Left lobe of liver (tissue), 2 donors: ENCODE data around the gene RADX. TPM values are rescaled to one million over a fixed set of nuclear protein-coding genes. Genes with fewer than 3 reads are reported as not detected.

Experiments used
- ATAC-seq: fragments of 200-7000 bp; cut with Tn5 transposase; one replicate; pipeline ENCODE4 v1.9.1; 2020; ENCODE audit warnings: mild to moderate bottlenecking, moderate library complexity
- DNase-seq: peaks from one replicate; pipeline ENCODE4 v3.0.0-alpha.2; 2020; ENCODE audit warnings: low spot score
- total RNA-seq: library from RNA; stranded (reverse); gene quantifications from one replicate; pipeline ENCODE4 v1.2.1, GENCODE V29; 2021
- donor health status: DM: no; HTN: no; CAD: no; lungs with moderate emphysema.
- donor health status: DM: no; HTN: yes; CAD: no.

The RADX gene
- total RNA-seq, 1 donor from 2014 or later, result 0.60 TPM

DNA sequence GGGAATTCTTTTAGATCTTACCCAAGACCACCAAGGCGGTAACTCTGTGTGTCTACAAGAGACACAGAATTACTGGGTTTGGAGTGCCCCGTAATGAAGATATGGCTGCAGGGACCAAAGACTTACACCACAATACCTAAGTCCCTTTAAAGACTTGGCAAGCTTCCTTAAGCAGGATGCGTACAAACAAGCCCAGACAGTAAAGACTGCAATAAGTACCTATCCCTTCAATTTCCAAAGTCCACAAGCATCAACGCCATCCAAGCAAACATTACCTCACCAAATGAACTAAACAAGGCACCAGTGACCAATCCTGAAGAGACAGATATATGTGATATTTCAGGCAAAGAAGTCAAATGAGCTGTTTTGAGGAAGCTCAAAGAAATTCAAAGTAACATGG is 72.4 kb downstream of the RADX start:
- DNase-seq, result no peak
- no peak for ATAC-seq

DNA sequence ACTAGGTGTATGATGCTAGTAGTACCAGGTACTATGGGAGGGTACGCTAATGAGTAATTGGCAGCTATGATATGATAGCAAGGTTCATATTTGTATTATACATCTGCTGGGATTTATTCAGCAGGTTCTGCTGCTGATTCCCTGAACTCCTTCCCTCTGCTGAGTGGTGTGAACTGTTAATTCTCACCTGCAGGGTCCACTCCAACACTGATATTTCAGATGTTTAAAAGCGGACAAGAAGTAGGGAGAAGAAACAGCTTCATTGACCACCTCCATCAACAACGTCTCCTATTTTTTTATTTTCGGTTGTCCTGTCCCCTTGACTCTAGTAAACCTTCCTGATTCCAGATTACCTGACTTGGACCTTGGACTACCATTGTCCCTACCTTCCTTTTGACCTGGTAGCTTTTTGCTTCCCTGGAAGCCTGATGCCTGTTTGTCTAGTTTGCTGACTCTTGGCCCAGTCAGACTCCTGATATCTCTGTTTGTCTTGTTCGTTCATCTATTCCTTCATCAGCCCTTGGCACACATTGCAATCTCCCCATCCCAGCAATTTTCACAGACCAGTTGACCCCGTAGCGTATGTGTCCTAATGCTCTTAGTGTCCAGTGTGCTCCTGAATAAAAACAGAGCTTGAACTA is 80.8 kb downstream of the RADX start:
- peak; percentile 82 for ATAC-seq
- peak; percentile 48 for DNase-seq

DNA sequence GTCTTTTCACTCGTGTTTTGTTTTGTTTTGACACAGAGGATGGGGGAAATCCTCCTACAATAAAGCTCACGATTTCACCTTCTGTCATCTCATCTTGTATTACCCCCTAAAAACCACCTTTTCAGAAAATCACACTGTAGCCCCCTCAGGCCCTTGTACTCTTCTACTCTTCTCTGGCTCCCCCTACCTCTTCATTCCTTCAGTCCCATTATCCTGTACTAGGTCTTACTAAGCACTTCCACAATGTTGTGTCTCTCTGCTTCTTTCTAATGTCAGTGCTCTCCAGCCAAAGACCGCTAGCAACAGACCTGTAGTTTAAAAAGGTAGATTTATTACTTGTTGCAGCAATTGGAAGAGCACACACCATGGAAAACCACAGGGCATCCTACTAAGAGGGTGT is 84.7 kb downstream of the RADX start:
- ATAC-seq (no peak), DNase-seq (no peak)

DNA sequence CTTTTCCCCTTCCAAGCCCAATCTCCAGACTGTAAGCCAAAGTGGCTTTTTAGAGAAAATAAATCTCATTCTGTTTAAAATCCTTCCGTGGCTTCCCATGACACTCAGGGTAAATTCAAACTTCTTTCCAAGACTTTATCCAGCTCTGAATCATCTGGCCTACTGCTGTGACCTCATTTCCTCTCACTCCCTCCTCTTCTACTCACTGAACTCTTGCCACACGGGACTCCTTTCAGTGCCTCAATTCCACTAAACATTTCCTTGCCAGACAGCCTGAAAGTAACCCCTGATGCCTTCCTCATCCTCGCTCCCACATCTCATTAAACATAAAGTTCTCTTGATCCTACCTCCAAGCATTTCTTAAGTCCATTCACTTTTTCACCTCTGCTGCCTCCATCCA is 86.9 kb downstream of the RADX start:
- no peak for DNase-seq
- no peak for ATAC-seq

DNA sequence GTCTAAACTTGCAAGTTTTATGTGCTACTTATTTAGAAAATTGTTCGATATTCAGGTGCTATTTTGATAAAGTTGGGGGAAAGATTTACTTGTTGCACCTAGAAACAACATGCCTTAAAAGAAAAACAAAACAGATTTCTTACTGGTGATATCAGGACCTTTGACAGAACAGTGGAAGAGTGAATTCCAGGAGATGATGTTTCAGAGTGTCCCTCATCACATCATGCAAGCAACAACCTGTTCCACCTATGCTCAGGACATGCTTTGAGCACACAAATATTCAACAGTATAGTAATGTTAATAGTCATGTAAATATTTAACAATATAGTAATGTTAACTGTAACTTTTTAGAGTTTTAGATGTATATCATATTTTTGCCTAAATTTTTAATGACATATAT is 90.9 kb downstream of the RADX start:
- DNase-seq (no peak), ATAC-seq (no peak)

DNA sequence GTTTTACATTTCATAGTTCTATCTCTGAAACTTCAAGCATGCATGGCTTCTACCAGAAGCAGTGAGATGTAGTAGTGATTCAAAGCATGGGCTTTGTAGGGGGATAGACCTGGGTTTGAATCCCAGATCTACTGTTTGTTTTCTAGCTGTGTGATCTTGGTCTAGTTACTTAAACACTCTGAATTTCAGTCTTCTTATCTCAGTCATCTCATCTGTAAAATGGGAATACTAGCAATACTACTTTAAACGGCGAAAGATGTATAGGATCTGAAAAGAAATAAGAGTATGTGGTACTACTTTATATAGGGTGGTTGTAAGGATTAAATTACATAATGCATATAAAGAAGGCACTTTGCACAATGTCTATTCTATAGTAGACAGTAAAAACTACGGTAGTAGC is 94.7 kb downstream of the RADX start:
- no peak for ATAC-seq

DNA sequence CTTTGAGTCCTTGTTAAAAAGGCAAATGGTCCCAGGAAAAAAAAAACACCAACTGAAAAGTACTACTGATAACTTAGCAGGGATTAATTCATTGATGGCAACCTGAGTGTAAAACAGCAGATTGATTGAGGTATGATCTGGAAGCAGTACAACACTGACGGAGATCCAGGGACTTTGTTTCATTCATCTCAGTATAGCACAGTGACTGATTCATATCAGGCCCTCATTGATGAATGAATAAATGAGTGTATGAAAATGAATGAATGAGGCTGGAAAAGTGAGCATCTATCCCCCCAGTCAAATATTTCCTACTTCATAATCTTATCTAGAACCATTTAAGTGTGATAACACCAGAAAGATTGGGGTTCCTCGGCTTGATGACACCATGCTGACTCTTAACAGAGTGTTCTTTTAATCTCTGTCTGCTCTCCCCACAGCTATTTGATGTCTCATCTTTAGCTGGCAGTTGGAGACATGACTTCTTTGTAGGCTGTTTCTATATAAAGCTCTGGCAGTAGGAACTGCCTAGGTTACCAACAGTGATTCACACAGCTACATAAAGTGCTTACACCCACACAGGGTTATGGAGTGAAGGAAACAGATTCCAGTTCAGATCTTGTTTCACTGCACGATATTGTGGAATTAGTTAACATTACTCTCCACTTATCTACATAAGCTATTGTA is 96.1 kb downstream of the RADX start:
- ATAC-seq (no peak), DNase-seq (no peak)

More for the DNA sequence above, 94.7 kb downstream of the RADX start:
- DNase-seq, result no peak

DNA sequence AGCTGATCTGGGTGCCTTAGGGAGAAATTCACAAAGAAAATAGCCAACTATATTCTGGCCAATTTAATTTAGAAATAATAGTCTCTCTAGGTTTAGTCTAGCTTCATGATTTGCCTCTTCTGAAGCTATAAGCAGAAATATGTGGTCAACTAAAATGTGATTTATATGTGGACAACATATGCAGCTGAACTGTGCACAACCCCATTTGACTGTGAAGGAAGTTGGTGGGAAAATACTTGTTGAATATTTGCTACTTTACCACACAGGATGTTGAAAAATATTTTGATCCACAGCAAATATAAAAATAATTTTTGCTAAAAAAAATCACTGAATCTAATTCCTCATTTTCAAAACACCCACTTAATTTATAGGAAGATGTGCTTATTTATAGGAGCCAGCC is 99.0 kb downstream of the RADX start:
- no peak for ATAC-seq

DNA sequence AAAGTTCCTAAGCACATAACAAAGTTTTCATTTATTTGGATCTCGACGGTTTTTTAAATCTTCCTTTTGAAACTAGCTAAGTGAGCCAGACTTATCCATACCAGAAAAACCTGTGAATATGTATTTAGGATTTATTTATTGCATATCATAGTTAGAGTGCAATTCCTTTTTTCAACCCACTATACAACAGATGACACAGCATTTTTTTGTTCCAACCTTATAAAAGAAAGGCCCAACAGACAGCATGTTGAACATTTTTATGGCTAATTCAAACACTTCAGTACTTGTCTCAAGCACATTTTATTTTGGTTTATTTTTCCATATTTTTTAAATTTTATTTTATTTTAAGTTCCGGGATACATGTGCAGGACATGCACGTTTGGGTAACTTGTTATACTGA is 99.6 kb downstream of the RADX start:
- DNase-seq (no peak), ATAC-seq (no peak)

More for the DNA sequence above, 99.0 kb downstream of the RADX start:
- no peak for DNase-seq

DNA sequence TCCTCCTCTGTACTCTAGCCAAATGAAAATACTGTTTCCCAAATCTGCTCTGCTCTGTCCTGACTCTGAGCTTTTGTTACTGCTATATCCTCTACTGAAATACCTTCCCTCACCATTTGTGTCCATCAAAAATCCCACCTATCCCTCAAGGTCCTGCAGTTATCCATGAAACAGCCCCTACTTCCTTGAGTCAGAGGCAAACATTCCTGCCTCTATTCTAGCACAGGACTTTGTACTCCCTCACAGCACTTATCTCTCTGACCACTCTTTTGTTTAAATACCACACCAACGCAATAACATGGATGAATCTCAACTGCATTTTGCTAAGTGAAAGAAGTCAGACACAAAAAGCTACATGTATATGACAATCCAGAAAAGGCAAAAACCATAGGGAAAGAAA is 104.2 kb downstream of the RADX start:
- DNase-seq (no peak), ATAC-seq (peak; percentile 75)

DNA sequence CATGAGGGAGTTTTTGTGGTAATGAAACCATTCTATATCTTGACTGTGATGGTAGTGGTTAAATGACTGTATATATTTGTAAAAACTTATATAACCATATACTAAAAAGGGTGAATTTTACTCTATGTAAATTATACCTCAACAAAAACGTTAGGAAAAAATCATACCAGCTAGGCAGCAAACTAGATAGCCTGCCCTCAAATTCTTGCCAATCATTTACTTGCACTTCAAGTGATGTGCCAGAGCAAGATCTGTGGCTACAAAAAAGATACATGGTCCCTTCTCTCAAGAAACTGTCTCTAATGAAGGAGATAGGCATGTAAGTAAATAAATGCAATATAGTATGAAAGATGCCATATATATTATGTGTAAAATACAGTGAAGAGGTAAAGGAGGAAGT is 104.7 kb downstream of the RADX start:
- DNase-seq, result no peak
- peak; percentile 68 for ATAC-seq

DNA sequence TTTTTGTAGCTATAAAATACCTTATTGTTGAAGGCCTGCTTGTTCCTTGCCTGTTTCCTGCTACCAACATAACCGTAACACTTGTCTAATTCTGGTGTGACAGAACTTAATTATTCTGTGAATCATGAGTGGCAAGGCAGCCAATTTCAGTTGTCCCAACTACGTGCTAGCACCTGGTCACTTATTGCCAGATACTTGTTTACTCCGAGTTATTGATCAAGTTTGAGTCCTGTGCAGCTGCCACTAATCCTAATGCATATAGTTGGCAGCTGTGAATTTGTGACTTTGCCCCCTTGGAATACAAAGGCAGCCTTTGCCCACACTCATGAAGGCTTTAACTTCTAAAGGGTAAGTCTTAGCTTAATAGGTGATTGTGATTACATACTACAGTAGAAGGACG is 106.9 kb downstream of the RADX start:
- peak; percentile 51 for DNase-seq
- peak; percentile 79 for ATAC-seq

DNA sequence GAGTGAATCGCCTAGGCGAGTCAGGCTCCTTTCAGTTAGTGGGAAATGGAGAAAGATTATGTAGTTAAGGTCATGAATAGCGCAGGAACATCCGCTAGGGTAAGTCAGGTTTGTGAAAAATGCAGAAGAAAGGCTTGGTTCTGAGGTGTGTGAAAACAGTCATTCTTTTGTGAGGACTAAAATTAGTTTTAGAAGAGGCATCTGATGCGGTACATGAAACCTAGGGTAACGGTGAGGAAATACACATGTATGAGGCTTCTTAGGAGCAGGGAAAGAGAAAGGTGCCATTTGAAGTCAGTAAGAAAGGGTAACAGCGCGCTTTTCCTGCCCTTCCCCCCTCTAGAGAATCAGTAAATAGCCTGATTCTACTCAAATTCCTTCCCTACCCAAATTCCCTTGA is 114.2 kb downstream of the RADX start:
- no peak for DNase-seq
- peak; percentile 32 for ATAC-seq

DNA sequence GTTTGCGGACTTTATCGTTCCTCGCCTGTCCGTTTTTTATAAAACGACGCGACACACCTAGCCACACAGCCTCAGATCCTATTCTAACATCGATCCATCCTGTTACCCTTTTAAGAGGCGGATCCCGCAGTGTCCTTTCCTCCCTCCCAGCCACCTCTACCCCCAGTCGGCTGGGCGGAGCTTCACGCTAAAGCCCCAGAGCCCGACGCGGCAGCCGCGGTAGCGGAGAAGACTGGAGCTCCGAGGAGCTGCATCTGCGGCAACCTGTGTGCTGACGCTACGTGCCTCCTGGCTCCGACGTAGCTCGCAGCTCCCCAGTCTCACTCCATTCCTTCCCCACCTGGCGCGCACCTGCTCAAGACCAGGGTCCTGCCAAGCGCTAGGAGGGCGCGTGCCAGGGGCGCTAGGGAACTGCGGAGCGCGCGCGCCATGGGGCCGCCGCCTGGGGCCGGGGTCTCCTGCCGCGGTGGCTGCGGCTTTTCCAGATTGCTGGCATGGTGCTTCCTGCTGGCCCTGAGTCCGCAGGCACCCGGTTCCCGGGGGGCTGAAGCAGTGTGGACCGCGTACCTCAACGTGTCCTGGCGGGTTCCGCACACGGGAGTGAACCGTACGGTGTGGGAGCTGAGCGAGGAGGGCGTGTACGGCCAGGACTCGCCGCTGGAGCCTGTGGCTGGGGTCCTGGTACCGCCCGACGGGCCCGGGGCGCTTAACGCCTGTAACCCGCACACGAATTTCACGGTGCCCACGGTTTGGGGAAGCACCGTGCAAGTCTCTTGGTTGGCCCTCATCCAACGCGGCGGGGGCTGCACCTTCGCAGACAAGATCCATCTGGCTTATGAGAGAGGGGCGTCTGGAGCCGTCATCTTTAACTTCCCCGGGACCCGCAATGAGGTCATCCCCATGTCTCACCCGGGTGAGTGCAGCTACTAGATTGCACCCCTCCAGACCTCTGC is 115.0 kb downstream of the RADX start, which contains the start of gene RNF128:
Gene RNF128, plus strand, starts transcription at position 217 of the 953 bp plus-strand sequence. Its CDS starts 213 bp downstream, at position 430.
- ATAC-seq (peak; percentile 94), DNase-seq (peak; percentile 79)

DNA sequence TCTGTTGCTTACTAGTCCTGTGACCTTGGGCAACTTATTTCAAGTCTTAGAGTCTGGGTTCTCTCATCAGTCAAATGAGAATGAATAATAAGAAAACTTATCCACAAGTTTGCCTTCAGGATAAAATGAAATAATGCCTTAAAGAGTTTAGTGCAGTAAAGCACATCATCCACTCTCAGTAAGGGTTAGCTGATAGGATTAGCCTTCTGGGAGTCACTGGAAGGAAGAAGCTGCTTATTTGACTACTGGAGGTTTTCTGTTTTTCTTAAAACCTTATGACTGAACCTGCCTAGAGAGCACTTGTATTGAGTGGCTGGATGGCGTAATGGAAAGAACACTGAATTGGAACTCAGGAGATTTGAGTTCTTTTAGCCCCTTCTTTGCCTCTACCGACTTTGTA is 116.6 kb downstream of the RADX start:
- ATAC-seq, result no peak
- DNase-seq, result no peak

Other genes with a start within 250 kb of the RADX start
- 39.3 TPM for gene RNF128, start 114.7 kb downstream of the RADX start, total RNA-seq
- 7.7 TPM for gene TBC1D8B, start 190.7 kb downstream of the RADX start, total RNA-seq